ENCODE data around the gene DMRTC2. TPM values are rescaled to one million over a fixed set of nuclear protein-coding genes. Genes with fewer than 3 reads are reported as not detected.
A peak's percentile ranks its signal among the peaks of the same experiment; 100 is the strongest.

The DMRTC2 gene
- total RNA-seq, 2 donors from 2014 or later = not detected

DNA sequence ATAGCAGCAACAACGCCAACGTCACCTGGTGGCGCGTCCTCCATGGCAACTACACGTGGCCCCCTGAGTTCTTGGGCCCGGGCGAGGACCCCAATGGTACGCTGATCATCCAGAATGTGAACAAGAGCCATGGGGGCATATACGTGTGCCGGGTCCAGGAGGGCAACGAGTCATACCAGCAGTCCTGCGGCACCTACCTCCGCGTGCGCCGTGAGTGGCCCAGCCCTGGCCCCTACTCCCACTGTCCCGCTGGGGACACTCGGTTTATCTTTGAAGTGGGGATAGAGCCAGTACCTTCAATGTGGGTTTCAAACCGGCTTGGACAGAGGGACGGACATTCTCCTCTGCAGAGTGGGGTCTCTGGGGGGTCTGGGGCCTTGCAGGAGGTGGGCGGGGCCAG, 34.2 kb downstream of the DMRTC2 start:
- DNase-seq (ENCODE audit: low spot score) = no peak
- H3K27ac ChIP-seq = no peak overlapping the region
- peaks cover 0 to 5% of the 10 kb centered on the region in 2 donors for H3K4me1 ChIP-seq
- TF ChIP-seq, protein P1, sequence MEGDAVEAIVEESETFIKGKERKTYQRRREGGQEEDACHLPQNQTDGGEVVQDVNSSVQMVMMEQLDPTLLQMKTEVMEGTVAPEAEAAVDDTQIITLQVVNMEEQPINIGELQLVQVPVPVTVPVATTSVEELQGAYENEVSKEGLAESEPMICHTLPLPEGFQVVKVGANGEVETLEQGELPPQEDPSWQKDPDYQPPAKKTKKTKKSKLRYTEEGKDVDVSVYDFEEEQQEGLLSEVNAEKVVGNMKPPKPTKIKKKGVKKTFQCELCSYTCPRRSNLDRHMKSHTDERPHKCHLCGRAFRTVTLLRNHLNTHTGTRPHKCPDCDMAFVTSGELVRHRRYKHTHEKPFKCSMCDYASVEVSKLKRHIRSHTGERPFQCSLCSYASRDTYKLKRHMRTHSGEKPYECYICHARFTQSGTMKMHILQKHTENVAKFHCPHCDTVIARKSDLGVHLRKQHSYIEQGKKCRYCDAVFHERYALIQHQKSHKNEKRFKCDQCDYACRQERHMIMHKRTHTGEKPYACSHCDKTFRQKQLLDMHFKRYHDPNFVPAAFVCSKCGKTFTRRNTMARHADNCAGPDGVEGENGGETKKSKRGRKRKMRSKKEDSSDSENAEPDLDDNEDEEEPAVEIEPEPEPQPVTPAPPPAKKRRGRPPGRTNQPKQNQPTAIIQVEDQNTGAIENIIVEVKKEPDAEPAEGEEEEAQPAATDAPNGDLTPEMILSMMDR (IDR thresholded peaks at IDR 0.05) = no peak
- no peaks in the 10 kb centered on the region for H3K9me3 ChIP-seq
- H3K27me3 ChIP-seq = no peaks in the 10 kb centered on the region
- H3K4me3 ChIP-seq = no peak overlapping the region
- H3K36me3 ChIP-seq = no peaks in the 10 kb centered on the region

DNA sequence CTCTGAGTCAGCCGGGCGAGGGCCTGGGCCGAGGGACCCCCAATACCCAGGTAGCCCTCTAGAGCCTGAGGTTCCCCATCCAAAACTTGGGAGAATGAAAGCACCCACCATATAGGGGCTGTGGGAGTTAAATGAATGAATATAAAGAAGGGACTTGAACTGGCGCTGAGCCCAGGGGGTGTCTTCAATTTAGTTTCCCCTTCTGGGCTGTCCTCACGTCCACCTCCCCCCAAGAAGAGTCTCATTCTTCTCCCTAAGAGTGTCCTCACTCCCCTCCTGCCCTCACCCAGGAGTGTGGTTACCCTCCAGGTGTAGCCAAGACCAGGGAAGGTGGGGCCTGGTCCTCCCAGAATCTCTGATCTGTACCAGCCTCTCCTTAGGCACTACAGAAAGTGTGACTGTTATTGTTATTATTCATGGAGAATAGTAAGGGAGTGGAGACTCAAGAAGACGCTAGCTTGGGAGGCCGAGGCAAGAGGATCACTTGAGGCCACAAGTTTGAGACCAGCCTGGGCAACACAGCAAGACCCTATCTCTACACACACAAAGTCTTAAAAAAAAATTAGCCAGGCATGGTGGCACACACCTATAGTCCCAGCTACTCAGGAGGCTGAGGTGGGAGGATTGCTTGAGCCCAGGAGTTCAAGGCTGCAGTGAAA, 35.0 kb downstream of the DMRTC2 start:
- H3K27ac ChIP-seq = no peak overlapping the region
- H3K27me3 ChIP-seq = no peaks in the 10 kb centered on the region
- no peak overlapping the region for H3K4me3 ChIP-seq
- no peaks in the 10 kb centered on the region for H3K36me3 ChIP-seq
- no peak for DNase-seq (ENCODE audit: low spot score)
- H3K9me3 ChIP-seq = no peaks in the 10 kb centered on the region
- H3K4me1 ChIP-seq = peaks cover 0 to 9% of the 10 kb centered on the region in 2 donors
- TF ChIP-seq, protein P1 (IDR thresholded peaks at IDR 0.05) = no peak

DNA sequence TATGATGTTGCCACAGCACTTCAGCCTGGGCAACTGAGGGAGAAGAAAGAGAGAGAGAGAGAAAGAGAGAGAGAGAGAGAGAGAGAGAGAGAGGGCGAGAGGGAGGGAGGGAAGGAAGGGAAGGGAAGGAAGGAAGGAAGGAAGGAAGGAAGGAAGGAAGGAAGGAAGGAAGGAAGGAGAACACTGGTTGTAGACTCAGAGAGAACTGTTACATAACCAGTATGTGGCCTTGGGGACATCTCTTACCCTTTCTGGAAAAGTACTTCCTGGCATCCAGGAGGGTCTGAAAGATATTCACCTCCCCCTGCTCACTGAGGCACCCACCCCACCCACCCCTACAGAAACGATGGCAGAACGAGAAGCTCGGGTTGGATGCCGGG, 35.5 kb downstream of the DMRTC2 start:
- Histone ChIP-seq H3K4me1 (peaks cover 0 to 15% of the 10 kb centered on the region in 2 donors), H3K27ac (no peak overlapping the region), H3K4me3 (no peak overlapping the region), H3K9me3 (no peaks in the 10 kb centered on the region), H3K27me3 (no peaks in the 10 kb centered on the region), H3K36me3 (no peaks in the 10 kb centered on the region)
- no peak for DNase-seq (ENCODE audit: low spot score)
- TF ChIP-seq, protein P1 (IDR thresholded peaks at IDR 0.05) = no peak

DNA sequence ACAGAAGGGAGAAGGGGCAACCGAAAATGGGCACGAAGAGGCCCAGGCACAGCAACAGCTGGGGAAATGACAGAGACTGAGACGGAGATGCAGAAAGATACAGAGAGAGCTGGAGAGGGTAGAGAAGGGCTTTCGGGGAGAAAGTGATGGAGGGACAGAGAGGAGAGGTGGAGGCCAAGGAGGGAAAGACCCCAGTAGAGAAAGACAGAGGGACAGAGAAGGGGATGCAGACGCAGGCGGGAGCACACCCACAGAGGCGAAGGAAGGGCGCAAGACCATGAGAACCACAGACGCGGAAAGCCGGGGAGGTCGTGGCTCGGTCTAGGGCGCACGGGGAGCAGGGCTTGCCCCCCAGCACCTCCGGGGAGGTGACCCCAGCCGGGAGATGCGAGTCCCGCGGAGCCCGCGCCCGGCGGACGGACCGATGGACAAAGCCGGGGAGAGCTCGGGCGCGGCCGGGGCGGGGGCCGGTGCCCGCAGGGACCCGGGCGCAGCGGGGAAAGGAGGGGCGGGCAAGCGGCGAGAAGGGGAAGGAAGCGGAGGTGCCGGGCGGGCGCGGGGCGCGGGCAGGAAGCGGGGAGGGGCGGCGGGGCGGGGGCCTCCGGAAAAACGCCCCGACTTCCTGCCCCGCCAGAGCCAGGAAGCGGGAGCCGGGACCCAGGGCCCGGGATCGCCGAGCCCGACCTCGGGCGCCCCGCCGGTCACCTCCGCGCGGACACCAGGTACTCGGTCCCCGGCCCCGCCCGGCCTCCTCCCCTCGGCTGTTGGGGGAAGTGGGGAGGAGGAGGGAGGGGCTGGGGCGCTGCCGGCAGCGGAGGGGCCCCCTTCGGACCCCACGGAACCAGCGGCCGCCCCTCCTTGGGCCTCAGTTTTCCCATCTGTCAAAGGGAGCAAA, 38.0 kb downstream of the DMRTC2 start, which contains the start of gene ARHGEF1:
TSS of gene ARHGEF1 (plus strand) at position 617 of the 895 bp plus-strand sequence. CDS start 4,899 bp downstream, outside the sequence.
- peak within 1 kb of the TSS; percentile 79 to 83 for H3K4me3 ChIP-seq
- no peak for DNase-seq (ENCODE audit: low spot score)
- no peaks in the 10 kb centered on the region for H3K36me3 ChIP-seq
- TF ChIP-seq, protein P1 (IDR thresholded peaks at IDR 0.05) = no peak
- no peaks in the 10 kb centered on the region for H3K9me3 ChIP-seq
- H3K27ac ChIP-seq = peak within 1 kb of the TSS; percentile 80 to 85
- H3K27me3 ChIP-seq = no peaks in the 10 kb centered on the region
- peaks cover 0 to 40% of the 10 kb centered on the region in 2 donors for H3K4me1 ChIP-seq

DNA sequence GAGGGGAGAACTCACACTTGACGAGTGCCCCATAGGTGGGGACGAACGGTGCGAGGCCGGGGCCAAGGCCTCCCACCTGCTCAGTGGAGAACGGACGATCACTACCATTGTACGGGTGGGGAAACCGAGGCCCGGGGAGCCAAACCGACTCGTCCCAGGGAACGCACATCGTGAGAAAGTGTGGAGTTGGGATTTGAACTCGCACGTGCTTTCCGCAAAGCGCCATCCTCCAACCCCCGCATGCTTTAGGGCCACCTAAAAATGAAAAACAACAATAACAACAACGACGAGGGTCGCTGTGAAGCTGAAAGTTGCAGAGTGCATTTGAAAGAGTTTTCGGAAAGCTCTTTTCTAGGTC, 38.6 kb downstream of the DMRTC2 start:
- Histone ChIP-seq H3K27ac (peak overlapping the region; percentile 80 to 85), H3K27me3 (no peaks in the 10 kb centered on the region), H3K4me1 (peaks cover 0 to 42% of the 10 kb centered on the region in 2 donors), H3K4me3 (peak overlapping the region; percentile 79 to 83), H3K9me3 (no peaks in the 10 kb centered on the region), H3K36me3 (no peaks in the 10 kb centered on the region)
- no peak for DNase-seq (ENCODE audit: low spot score)
- TF ChIP-seq, protein P1 (IDR thresholded peaks at IDR 0.05) = no peak

All from right atrium auricular region (tissue), 2 donors.